H1 (cell line): ENCODE results near the gene B3GLCT. TPM values are rescaled to one million over a fixed set of nuclear protein-coding genes. Genes with fewer than 3 reads are reported as not detected.

Experiments
- CTCF ChIA-PET: fragments of 300-600 bp; sonication (Branson Sonifier 250); formaldehyde crosslinking; loops from one replicate; lab custom pipeline; 2021; ENCODE audit not compliant: partially characterized antibody; lab: Charles Lee
- POLR2A ChIA-PET: fragments of 300-600 bp; sonication (Branson Sonifier 250); formaldehyde crosslinking; loops from one replicate; lab custom pipeline; 2021; ENCODE audit warnings: inconsistent platforms; ENCODE audit not compliant: partially characterized antibody; lab: Charles Lee
- DNase-seq, 2 experiments: peaks; one replicate each; pipeline versions ENCODE4 v3.0.0 to v3.0.0-alpha.2; 2010 to 2022; ENCODE audit warnings: low spot score in 2 of 2, low read depth in 1 of 2, mixed read lengths in 1 of 2
- FAIRE-seq: peaks from 2 replicates; lab custom pipeline; 2011; peaks lifted over from hg19 to GRCh38; lab: Jason Lieb, UNC
- H2AFZ ChIP-seq: 2 replicates; pipeline ENCODE4 v1.8.1; 2012; ENCODE audit warnings: low read length, inconsistent platforms
- H2AK5ac ChIP-seq: 2 replicates; pipeline ENCODE4 v1.6.1; 2013; ENCODE audit warnings: low read depth, low read length
- H2BK120ac ChIP-seq: replicated peaks from 2 replicates; pipeline ENCODE3; 2013; ENCODE audit warnings: low read depth, low read length, inconsistent platforms
- H2BK12ac ChIP-seq: 2 replicates; pipeline ENCODE4 v1.6.1; 2013; ENCODE audit warnings: low read depth, low read length
- H2BK15ac ChIP-seq: 2 replicates; pipeline ENCODE4 v1.6.1; 2013; ENCODE audit warnings: low read length
- H2BK20ac ChIP-seq: 2 replicates; pipeline ENCODE4 v1.6.1; 2013; ENCODE audit warnings: low read length
- H2BK5ac ChIP-seq: 2 replicates; pipeline ENCODE4 v1.6.1; 2013; ENCODE audit warnings: low read depth, low read length
- H3K14ac ChIP-seq: 2 replicates; pipeline ENCODE4 v1.6.1; 2013; ENCODE audit warnings: inconsistent platforms; ENCODE audit not compliant: insufficient read length
- H3K18ac ChIP-seq: 2 replicates; pipeline ENCODE4 v1.6.1; 2013; ENCODE audit warnings: low read length; ENCODE audit errors: extremely low read depth
- H3K23ac ChIP-seq: 2 replicates; pipeline ENCODE4 v1.6.1; 2013; ENCODE audit warnings: inconsistent platforms; ENCODE audit not compliant: insufficient read length
- H3K23me2 ChIP-seq: 2 replicates; pipeline ENCODE4 v1.6.1; 2013; ENCODE audit warnings: low read depth, low read length
- H3K27ac ChIP-seq: 2 replicates; pipeline ENCODE4 v1.6.1; 2011; ENCODE audit warnings: low read depth, low read length, inconsistent platforms
- H3K27me3 ChIP-seq, 4 experiments: replicated peaks in 1 of 4; 1 replicate in 1 of 4; 2 replicates in 3 of 4; pipeline versions ENCODE4 v1.6.1 to v1.8.1; 2011 to 2013; ENCODE audit warnings: low read length in 3 of 4, mild to moderate bottlenecking in 3 of 4, inconsistent platforms in 2 of 4, mixed read lengths in 2 of 4, moderate library complexity in 1 of 4; ENCODE audit not compliant: control insufficient read depth in 3 of 4, insufficient read depth in 3 of 4; ENCODE audit errors: extremely low read depth in 1 of 4
- H3K36me3 ChIP-seq, 4 experiments: 2 replicates each; pipeline versions ENCODE4 v1.6.1 to v1.8.1; 2011 to 2013; ENCODE audit warnings: mild to moderate bottlenecking in 4 of 4, low read length in 3 of 4, moderate library complexity in 2 of 4, control low read depth in 1 of 4, inconsistent platforms in 1 of 4; ENCODE audit not compliant: insufficient read depth in 4 of 4, control insufficient read depth in 2 of 4
- H3K4ac ChIP-seq: replicated peaks from 2 replicates; pipeline ENCODE3; 2013; ENCODE audit warnings: low read length, low read depth, mixed read lengths, inconsistent platforms; ENCODE audit not compliant: insufficient read length
- H3K4me1 ChIP-seq, 4 experiments: replicated peaks in 1 of 4; 1 replicate in 1 of 4; 2 replicates in 3 of 4; pipeline versions ENCODE4 v1.6.1 to v1.8.1; 2011 to 2013; ENCODE audit warnings: low read length in 3 of 4, inconsistent platforms in 2 of 4, mixed read lengths in 1 of 4; ENCODE audit not compliant: insufficient read depth in 4 of 4, control insufficient read depth in 3 of 4
- H3K4me2 ChIP-seq, 2 experiments: 2 replicates each; pipeline versions ENCODE4 v1.6.1 to v1.8.1; 2011 to 2013; ENCODE audit warnings: low read depth in 2 of 2, low read length in 2 of 2, control low read depth in 1 of 2, inconsistent platforms in 1 of 2, mild to moderate bottlenecking in 1 of 2; ENCODE audit not compliant: insufficient read depth in 1 of 2
- H3K4me3 ChIP-seq, 4 experiments: fragments of 200-600, 300-600 bp in 1 of 4; sonication (generic), shearing (Covaris generic), sonication (Bioruptor Twin) in 1 of 4; 2 replicates each; pipeline versions ENCODE4 v1.5.1 to v1.8.1; 2011 to 2016; ENCODE audit warnings: low read length in 4 of 4, low read depth in 3 of 4, control low read depth in 2 of 4, inconsistent platforms in 2 of 4, mild to moderate bottlenecking in 2 of 4, mixed read lengths in 1 of 4, moderate library complexity in 1 of 4; ENCODE audit not compliant: insufficient read depth in 2 of 4; ENCODE audit errors: extremely low read depth in 1 of 4
- H3K56ac ChIP-seq: replicated peaks from 2 replicates; pipeline ENCODE3; 2013; ENCODE audit warnings: low read depth, mild to moderate bottlenecking, mixed read lengths, low read length, inconsistent platforms; ENCODE audit not compliant: insufficient read length
- H3K79me1 ChIP-seq: 2 replicates; pipeline ENCODE4 v1.6.1; 2013; ENCODE audit warnings: low read depth, low read length, control low read depth
- H3K79me2 ChIP-seq, 2 experiments: 2 replicates each; pipeline versions ENCODE4 v1.6.1 to v1.8.1; 2012 to 2013; ENCODE audit warnings: low read length in 2 of 2, mild to moderate bottlenecking in 2 of 2, inconsistent platforms in 1 of 2; ENCODE audit not compliant: insufficient read depth in 2 of 2, control insufficient read depth in 1 of 2
- H3K9ac ChIP-seq, 4 experiments: replicated peaks in 1 of 4; 1 replicate in 1 of 4; 2 replicates in 3 of 4; pipeline versions ENCODE4 v1.6.1 to v1.8.1; 2011 to 2013; ENCODE audit warnings: low read depth in 3 of 4, low read length in 3 of 4, control low read depth in 2 of 4, mild to moderate bottlenecking in 2 of 4, moderate library complexity in 2 of 4, inconsistent platforms in 1 of 4; ENCODE audit errors: extremely low read depth in 1 of 4
- H3K9me3 ChIP-seq, 2 experiments: 2 replicates each; pipeline versions ENCODE4 v1.6.1 to v1.8.1; 2012 to 2013; ENCODE audit warnings: mild to moderate bottlenecking in 2 of 2, moderate library complexity in 2 of 2, control low read depth in 1 of 2, inconsistent platforms in 1 of 2, low read depth in 1 of 2, low read length in 1 of 2, mixed read lengths in 1 of 2; ENCODE audit not compliant: insufficient read depth in 2 of 2
- H4K20me1 ChIP-seq, 2 experiments: replicated peaks in 1 of 2; 2 replicates each; pipeline versions ENCODE3 to v1.8.1; 2011 to 2013; ENCODE audit warnings: inconsistent platforms in 2 of 2, low read length in 2 of 2, mild to moderate bottlenecking in 1 of 2; ENCODE audit not compliant: insufficient read depth in 2 of 2, control insufficient read depth in 1 of 2
- H4K5ac ChIP-seq: 2 replicates; pipeline ENCODE4 v1.6.1; 2013; ENCODE audit warnings: low read length, low read depth, mixed read lengths, inconsistent platforms; ENCODE audit not compliant: insufficient read length
- H4K8ac ChIP-seq: 2 replicates; pipeline ENCODE4 v1.8.0; 2013; ENCODE audit warnings: mild to moderate bottlenecking, moderate library complexity, low read length, inconsistent platforms; ENCODE audit not compliant: insufficient read depth; ENCODE audit errors: extremely low read depth
- H4K91ac ChIP-seq: replicated peaks from 2 replicates; pipeline ENCODE3; 2013; ENCODE audit warnings: low read length, mixed read lengths, inconsistent platforms; ENCODE audit not compliant: insufficient read length
- FOSL1 ChIP-seq: IDR thresholded peaks from 2 replicates; pipeline ENCODE4 v1.6.1; 2011; ENCODE audit warnings: mild to moderate bottlenecking, low read depth, low read length, moderate library complexity; ENCODE audit not compliant: insufficient read depth
- WGBS, 2 experiments: shearing (Covaris generic) in 1 of 2; methylation state at CpG; one replicate each; pipeline versions ENCODE4 v1.1.6 to v1.1.7; 2013 to 2015; ENCODE audit warnings: low lambda C conversion rate in 2 of 2, mixed read lengths in 2 of 2, inconsistent platforms in 1 of 2, low coverage in 1 of 2, missing lambda C conversion rate in 1 of 2; ENCODE audit not compliant: insufficient replicate concordance in 2 of 2, insufficient coverage in 1 of 2, insufficient read length in 1 of 2; ENCODE audit errors: extremely low coverage in 1 of 2, missing lambda C conversion rate in 1 of 2; 5-methylcytosine and 5-hydroxymethylcytosine counted together
- polyA plus RNA-seq, 7 experiments: library from polyadenylated mRNA; depleted of rRNA in 3 of 7; stranded (reverse) in 5 of 7; unstranded in 2 of 7; fragments of >200 nt in 5 of 7; fragments of 200-250 nt in 2 of 7; gene quantifications; 1 replicate in 5 of 7; 2 replicates in 1 of 7; 4 replicates in 1 of 7; pipeline versions ENCODE4 v1.2.1 to v1.2.3, GENCODE V29; 2011 to 2013; ENCODE audit warnings: missing spikeins in 2 of 7, mixed read lengths in 2 of 7
- total RNA-seq: library from RNA; stranded (reverse); fragmentation: NEBNext Ultra II Directional; extraction: Animal tissue kit (Norgen Biotek cat#: 25700); gene quantifications from 2 replicates; pipeline ENCODE4 v1.2.1, GENCODE V29; 2021

B3GLCT gene
- total and polyA plus RNA-seq, 2 of the 8 experiments (the other 6 are each of a cell fraction or from before 2014, with no cell fraction given), result 1.5 to 4.1 TPM

- Histone ChIP-seq H2BK12ac (no peak overlapping the region), H2AK5ac (no peak overlapping the region), H3K14ac (no peak overlapping the region), H3K4me3 (no peak overlapping the region), H3K4me1 (no peaks in the 10 kb centered on the region), H4K20me1 (no peaks in the 10 kb centered on the region), H3K23ac (no peak overlapping the region), H3K4ac (no peak overlapping the region), H2BK5ac (no peak overlapping the region), H3K79me1 (no peaks in the 10 kb centered on the region), H4K8ac (no peak overlapping the region), H3K27me3 (no peaks in the 10 kb centered on the region), H4K91ac (no peak overlapping the region), H3K79me2 (no peaks in the 10 kb centered on the region), H3K56ac (no peak overlapping the region), H3K18ac (no peak overlapping the region), H2BK15ac (no peak overlapping the region), H2AFZ (no peak overlapping the region), H3K9ac (no peak overlapping the region)
- CTCF ChIA-PET, result interaction anchor here (0.8 to 1.9 kb wide), 2 partner anchors 22 to 84 kb away, joined by 3 to 4 read pairs; no protein-coding TSS in a partner anchor
- POLR2A ChIA-PET, result interaction anchor here (0.7 kb wide), 1 partner anchor 904 kb away, joined by 4 read pairs; no protein-coding TSS in a partner anchor
- FAIRE-seq, result no peak
- no peak for TF ChIP-seq FOSL1
- TF ChIP-seq, all 59 proteins: peak for 0
- Histone ChIP-seq H3K4me2 (no peak overlapping the region), H3K36me3 (no peaks in the 10 kb centered on the region), H2BK20ac (no peak overlapping the region), H3K9me3 (peaks cover 6 to 9% of the 10 kb centered on the region in 2 experiments; a peak in 2 of 4 replicates), H3K23me2 (no peaks in the 10 kb centered on the region), H3K27ac (no peak overlapping the region), H4K5ac (no peak overlapping the region), H2BK120ac (no peak overlapping the region)
- no peak for DNase-seq
- WGBS, 2 experiments, result 97% methylated on average over 4 of the region's 4 CpGs; no CpG with 5 or more reads in 1 of the 2 experiments
Measured at GRCh38 chr13:31349156-31349555, 149.4 kb downstream of the B3GLCT start.
